Activated naive CD4-positive, alpha-beta T cell treated with anti-CD3 and anti-CD28 coated beads, Interleukin-2, amount 10 ng/mL, durations not matched to agents 7 days and 5 days (primary cell): ENCODE results near the gene HCFC1.

Experiments used
- CTCF ChIA-PET: fragments of 350-600 bp; sonication (Branson Sonifier 250); formaldehyde crosslinking; loops from one replicate; lab custom pipeline; 2021; ENCODE audit warnings: antibody characterized with exemption; lab: Charles Lee
- DNase-seq: peaks from one replicate; pipeline ENCODE4 v3.0.0-alpha.2; 2020
- H3K27ac Mint-ChIP-seq: one replicate; pipeline ENCODE4 v1.8.0; 2021; ENCODE audit warnings: mild to moderate bottlenecking, moderate library complexity, mixed read lengths
- H3K27me3 Mint-ChIP-seq: one replicate; pipeline ENCODE4 v1.8.0; 2021; ENCODE audit warnings: mild to moderate bottlenecking, mixed read lengths
- H3K36me3 Mint-ChIP-seq: one replicate; pipeline ENCODE4 v1.8.0; 2021; ENCODE audit warnings: mixed read lengths
- H3K4me1 Mint-ChIP-seq: one replicate; pipeline ENCODE4 v1.8.0; 2021; ENCODE audit warnings: mixed read lengths
- H3K4me3 Mint-ChIP-seq: one replicate; pipeline ENCODE4 v1.8.0; 2021; ENCODE audit warnings: mild to moderate bottlenecking, moderate library complexity, mixed read lengths
- H3K9me3 Mint-ChIP-seq: one replicate; pipeline ENCODE4 v1.8.0; 2021; ENCODE audit warnings: mixed read lengths

The HCFC1 gene

GRCh38 chrX:153921070-153921469, 50.5 kb downstream of the HCFC1 start:
- CTCF ChIA-PET = interaction anchor here (1.4 to 14.7 kb wide), 2 partner anchors 10 to 27 kb away, joined by 4 to 241 read pairs; partner anchors contain the start of gene RENBP
- Mint-ChIP-seq H3K9me3 (no peaks in the 10 kb centered on the region), H3K4me1 (peaks cover 23% of the 10 kb centered on the region), H3K36me3 (peaks cover 44% of the 10 kb centered on the region), H3K4me3 (no peak overlapping the region), H3K27ac (no peak overlapping the region), H3K27me3 (no peaks in the 10 kb centered on the region)
- no peak for DNase-seq

- H3K36me3 Mint-ChIP-seq = peaks cover 47% of the 10 kb centered on the region
- peaks cover 23% of the 10 kb centered on the region for H3K4me1 Mint-ChIP-seq
Measured at GRCh38 chrX:153920546-153920945, 51.1 kb downstream of the HCFC1 start.

GRCh38 chrX:153919281-153919680, 52.3 kb downstream of the HCFC1 start:
- no peak overlapping the region for H3K4me3 Mint-ChIP-seq
- H3K27me3 Mint-ChIP-seq = no peaks in the 10 kb centered on the region
- H3K27ac Mint-ChIP-seq = no peak overlapping the region
- peaks cover 37% of the 10 kb centered on the region for H3K36me3 Mint-ChIP-seq
- H3K9me3 Mint-ChIP-seq = no peaks in the 10 kb centered on the region
- CTCF ChIA-PET = no interaction called here
- DNase-seq = no peak
- peaks cover 21% of the 10 kb centered on the region for H3K4me1 Mint-ChIP-seq

More at GRCh38 chrX:153920546-153920945, 51.1 kb downstream of the HCFC1 start:
- CTCF ChIA-PET = interaction anchor here (1.4 to 14.7 kb wide), 2 partner anchors 9 to 28 kb away, joined by 4 to 241 read pairs; partner anchors contain the start of gene RENBP
- Mint-ChIP-seq H3K9me3 (no peaks in the 10 kb centered on the region), H3K27me3 (no peaks in the 10 kb centered on the region), H3K27ac (no peak overlapping the region), H3K4me3 (no peak overlapping the region)
- DNase-seq = no peak

GRCh38 chrX:153917869-153918268, 53.7 kb downstream of the HCFC1 start:
- Mint-ChIP-seq H3K27ac (no peak overlapping the region), H3K27me3 (no peaks in the 10 kb centered on the region), H3K9me3 (no peaks in the 10 kb centered on the region), H3K4me1 (peaks cover 12% of the 10 kb centered on the region), H3K4me3 (no peak overlapping the region), H3K36me3 (peaks cover 36% of the 10 kb centered on the region)
- CTCF ChIA-PET = no interaction called here
- DNase-seq = no peak

- CTCF ChIA-PET = no interaction called here
- Mint-ChIP-seq H3K27me3 (no peaks in the 10 kb centered on the region), H3K27ac (no peak overlapping the region), H3K9me3 (no peaks in the 10 kb centered on the region), H3K4me1 (peaks cover 6% of the 10 kb centered on the region), H3K36me3 (peaks cover 25% of the 10 kb centered on the region), H3K4me3 (no peak overlapping the region)
- no peak for DNase-seq
Measured at GRCh38 chrX:153913701-153914100, 57.9 kb downstream of the HCFC1 start.

- Mint-ChIP-seq H3K4me1 (peaks cover 6% of the 10 kb centered on the region), H3K4me3 (no peak overlapping the region), H3K36me3 (peaks cover 28% of the 10 kb centered on the region), H3K27me3 (no peaks in the 10 kb centered on the region), H3K9me3 (no peaks in the 10 kb centered on the region), H3K27ac (no peak overlapping the region)
- CTCF ChIA-PET = interaction anchor here (1.5 kb wide), 2 partner anchors 10 to 12 kb away, joined by 4 to 5 read pairs; no protein-coding TSS in a partner anchor
- DNase-seq = no peak
Measured at GRCh38 chrX:153913211-153913610, 58.4 kb downstream of the HCFC1 start.

- no peak overlapping the region for H3K4me3 Mint-ChIP-seq
- peaks cover 22% of the 10 kb centered on the region for H3K36me3 Mint-ChIP-seq
- peaks cover 6% of the 10 kb centered on the region for H3K4me1 Mint-ChIP-seq
- no peaks in the 10 kb centered on the region for H3K9me3 Mint-ChIP-seq
- no peak for DNase-seq
- CTCF ChIA-PET = interaction anchor here (1.5 to 1.6 kb wide), 3 partner anchors 8 to 13 kb away, joined by 4 to 5 read pairs (median 4); no protein-coding TSS in a partner anchor
- H3K27ac Mint-ChIP-seq = peak overlapping the region; percentile 81
- no peaks in the 10 kb centered on the region for H3K27me3 Mint-ChIP-seq
Measured at GRCh38 chrX:153911798-153912197, 59.8 kb downstream of the HCFC1 start.

- Mint-ChIP-seq H3K36me3 (peaks cover 14% of the 10 kb centered on the region), H3K4me1 (peaks cover 6% of the 10 kb centered on the region), H3K27me3 (no peaks in the 10 kb centered on the region), H3K9me3 (no peaks in the 10 kb centered on the region), H3K4me3 (no peak overlapping the region), H3K27ac (no peak overlapping the region)
- no peak for DNase-seq
- CTCF ChIA-PET = interaction anchor here (1.6 kb wide), 1 partner anchor 10 kb away, joined by 4 read pairs; no protein-coding TSS in a partner anchor
Measured at GRCh38 chrX:153910446-153910845, 61.2 kb downstream of the HCFC1 start.

- no peak overlapping the region for H3K27ac Mint-ChIP-seq
- no peak for DNase-seq
- H3K4me1 Mint-ChIP-seq = peaks cover 6% of the 10 kb centered on the region
- H3K27me3 Mint-ChIP-seq = no peaks in the 10 kb centered on the region
- CTCF ChIA-PET = no interaction called here
- H3K36me3 Mint-ChIP-seq = peaks cover 14% of the 10 kb centered on the region
- no peak overlapping the region for H3K4me3 Mint-ChIP-seq
- no peaks in the 10 kb centered on the region for H3K9me3 Mint-ChIP-seq
Measured at GRCh38 chrX:153909980-153910360, 61.6 kb downstream of the HCFC1 start.

GRCh38 chrX:153909024-153909979, 62.3 kb downstream of the HCFC1 start:
- no peak for DNase-seq
- Mint-ChIP-seq H3K4me3 (no peak overlapping the region), H3K27me3 (no peaks in the 10 kb centered on the region), H3K27ac (no peak overlapping the region), H3K36me3 (peaks cover 14% of the 10 kb centered on the region), H3K9me3 (no peaks in the 10 kb centered on the region), H3K4me1 (peaks cover 9% of the 10 kb centered on the region)
- CTCF ChIA-PET = interaction anchor here (1.0 kb wide), 1 partner anchor 38 kb away, joined by 3 read pairs; no protein-coding TSS in a partner anchor

GRCh38 chrX:153908219-153908860, 63.3 kb downstream of the HCFC1 start:
- Mint-ChIP-seq H3K4me3 (no peak overlapping the region), H3K9me3 (no peaks in the 10 kb centered on the region), H3K27ac (no peak overlapping the region), H3K27me3 (no peaks in the 10 kb centered on the region), H3K36me3 (peaks cover 11% of the 10 kb centered on the region), H3K4me1 (peaks cover 18% of the 10 kb centered on the region)
- CTCF ChIA-PET = interaction anchor here (1.0 kb wide), 1 partner anchor 39 kb away, joined by 3 read pairs; no protein-coding TSS in a partner anchor
- DNase-seq = no peak

GRCh38 chrX:153907456-153907855, 64.2 kb downstream of the HCFC1 start:
- no peak for DNase-seq
- Mint-ChIP-seq H3K4me1 (peaks cover 22% of the 10 kb centered on the region), H3K27me3 (no peaks in the 10 kb centered on the region), H3K4me3 (no peak overlapping the region), H3K27ac (no peak overlapping the region), H3K36me3 (peaks cover 11% of the 10 kb centered on the region), H3K9me3 (no peaks in the 10 kb centered on the region)
- CTCF ChIA-PET = interaction anchor here (1.1 kb wide), 1 partner anchor 40 kb away, joined by 7 read pairs; no protein-coding TSS in a partner anchor

GRCh38 chrX:153906126-153906917, 65.3 kb downstream of the HCFC1 start:
- no peak for DNase-seq
- Mint-ChIP-seq H3K4me1 (peaks cover 23% of the 10 kb centered on the region), H3K4me3 (no peak overlapping the region), H3K9me3 (no peaks in the 10 kb centered on the region), H3K27ac (peak overlapping the region; percentile 42), H3K36me3 (peaks cover 5% of the 10 kb centered on the region), H3K27me3 (peaks cover 4% of the 10 kb centered on the region)
- CTCF ChIA-PET = interaction anchor here (0.9 to 1.1 kb wide), 2 partner anchors 41 to 53 kb away, joined by 3 to 7 read pairs; no protein-coding TSS in a partner anchor
